K562 (cell line): Measurements from ENCODE around the gene TMEM38B. TPM values are rescaled to one million over a fixed set of nuclear protein-coding genes. Genes with fewer than 3 reads are reported as not detected.
A peak's percentile ranks its signal among the peaks of the same experiment; 100 is the strongest.

Source experiments
- ATAC-seq: fragments of 200-7000 bp; cut with Tn5 transposase; 3 replicates; pipeline ENCODE4 v1.9.1; 2020; ENCODE audit warnings: moderate library complexity
- BruUV-seq: library from RNA; stranded (reverse); fragments of 400-500 nt; replicated peaks from 2 replicates; lab custom pipeline; 2021; lab: Mats Ljungman, UMichigan
- CTCF ChIA-PET: fragments of 300-600 bp; formaldehyde crosslinking; extraction: SDS; loops from one replicate; lab custom pipeline; 2021; ENCODE audit warnings: low intra/inter-chr PET ratio; lab: Yijun Ruan, JAX
- POLR2A ChIA-PET: fragments of 300-600, 350-650 bp; sonication (Branson Sonifier 250); formaldehyde crosslinking; extraction: SDS; loops from one replicate; lab custom pipeline; 2021; ENCODE audit warnings: antibody characterized with exemption, inconsistent platforms; lab: Yijun Ruan, JAX
- DNase-seq, 4 experiments: peaks; one replicate each; pipeline versions ENCODE4 v3.0.0 to v3.0.0-alpha.2; 2011 to 2018; ENCODE audit warnings: low spot score in 3 of 4, mixed read lengths in 3 of 4; ENCODE audit errors: extremely low read depth in 1 of 4
- FAIRE-seq: peaks from 2 replicates; lab custom pipeline; 2011; peaks lifted over from hg19 to GRCh38; lab: Jason Lieb, UNC
- H2AFZ ChIP-seq: 2 replicates; pipeline ENCODE4 v1.6.0; 2011; ENCODE audit warnings: low read depth, low read length, control low read depth, inconsistent platforms
- H3K27ac ChIP-seq: fragments of 200-600 bp; 3 replicates; pipeline ENCODE4 v1.8.0; 2011; ENCODE audit warnings: low read depth, mild to moderate bottlenecking, control low read depth, inconsistent platforms, low read length, moderate library complexity, mixed read lengths; ENCODE audit errors: extremely low read depth
- H3K27me3 ChIP-seq, 2 experiments: fragments of 300-600 bp in 1 of 2; 2 replicates in 1 of 2; 3 replicates in 1 of 2; pipeline versions ENCODE4 v1.6.0 to v1.8.0; 2011; ENCODE audit warnings: inconsistent platforms in 2 of 2, low read length in 2 of 2, mild to moderate bottlenecking in 1 of 2, mixed read lengths in 1 of 2, moderate library complexity in 1 of 2; ENCODE audit not compliant: control insufficient read depth in 2 of 2, insufficient read depth in 2 of 2
- H3K36me3 ChIP-seq: fragments of 300-600 bp; 3 replicates; pipeline ENCODE4 v1.8.0; 2011; ENCODE audit warnings: mild to moderate bottlenecking, low read length, inconsistent platforms; ENCODE audit not compliant: control insufficient read depth, insufficient read depth
- H3K4me1 ChIP-seq, 2 experiments: fragments of 200-600 bp in 1 of 2; replicated peaks in 1 of 2; 2 replicates in 1 of 2; 3 replicates in 1 of 2; pipeline versions ENCODE4 v1.5.1 to v1.8.0; 2011; ENCODE audit warnings: inconsistent platforms in 2 of 2, low read length in 2 of 2, mild to moderate bottlenecking in 1 of 2, mixed read lengths in 1 of 2, moderate library complexity in 1 of 2; ENCODE audit not compliant: control insufficient read depth in 2 of 2, insufficient read depth in 2 of 2
- H3K4me2 ChIP-seq: 2 replicates; pipeline ENCODE4 v1.6.1; 2011; ENCODE audit warnings: low read length, control low read depth, inconsistent platforms, mixed read lengths; ENCODE audit not compliant: insufficient read depth
- H3K4me3 ChIP-seq: fragments of 200-600 bp; sonication (generic), shearing (Covaris generic); 2 replicates; pipeline ENCODE4 v1.5.1; 2016; ENCODE audit warnings: control low read depth, inconsistent platforms
- H3K79me2 ChIP-seq: fragments of 200-600 bp; 3 replicates; pipeline ENCODE4 v1.8.0; 2011; ENCODE audit warnings: low read length, inconsistent platforms; ENCODE audit not compliant: control insufficient read depth, insufficient read depth
- H3K9ac ChIP-seq, 2 experiments: 2 replicates each; pipeline versions ENCODE4 v1.6.0 to v1.6.1; 2011; ENCODE audit warnings: low read depth in 2 of 2, low read length in 2 of 2, control low read depth in 1 of 2, inconsistent platforms in 1 of 2, mild to moderate bottlenecking in 1 of 2, mixed read lengths in 1 of 2; ENCODE audit not compliant: insufficient read depth in 1 of 2
- H3K9me1 ChIP-seq: one replicate; pipeline ENCODE4 v1.6.0; 2011; ENCODE audit warnings: inconsistent platforms, mild to moderate bottlenecking, low read length, moderate library complexity; ENCODE audit not compliant: control insufficient read depth, insufficient read depth
- H3K9me3 ChIP-seq: replicated peaks from 2 replicates; pipeline ENCODE4 v1.5.1; 2011; ENCODE audit warnings: low read depth, low read length, inconsistent platforms; ENCODE audit not compliant: control insufficient read depth, insufficient read depth
- H4K20me1 ChIP-seq: replicated peaks from 2 replicates; pipeline ENCODE4 v1.6.1; 2011; ENCODE audit warnings: low read length, inconsistent platforms, mixed read lengths; ENCODE audit not compliant: control insufficient read depth, insufficient read depth
- C11orf30 ChIP-seq: fragments of 450-650 bp; IDR thresholded peaks from 2 replicates; pipeline ENCODE4 v1.6.1; 2016; ENCODE audit warnings: low read depth, mild to moderate bottlenecking
- ELF1 ChIP-seq: fragments of 200-800 bp; sonication (Bioruptor generic); IDR thresholded peaks from 2 replicates; pipeline ENCODE4 v1.6.1; 2016; ENCODE audit warnings: missing genetic modification characterization, missing compliant biosample characterization
- ELF2 ChIP-seq: fragments of 250-450 bp; sonication (Bioruptor Pico); IDR thresholded peaks from 2 replicates; pipeline ENCODE4 v1.5.0; 2021; ENCODE audit warnings: mild to moderate bottlenecking
- ESRRB ChIP-seq: fragments of 250-450 bp; sonication (Bioruptor Pico); IDR thresholded peaks from 2 replicates; pipeline ENCODE4 v1.5.0; 2020; ENCODE audit warnings: mild to moderate bottlenecking, moderate library complexity, borderline replicate concordance
- FOXM1 ChIP-seq, 2 experiments: fragments of 450-650 bp in 1 of 2; sonication (generic) in 1 of 2; formaldehyde crosslinking in 1 of 2; IDR thresholded peaks; 2 replicates each; pipeline versions ENCODE4 v1.6.1 to v1.9.0; 2017 to 2022; ENCODE audit warnings: low read depth in 2 of 2, mild to moderate bottlenecking in 2 of 2, missing genetic modification reagents in 1 of 2, moderate library complexity in 1 of 2
- GABPA ChIP-seq: fragments of 200-800 bp; sonication (Bioruptor generic); conservative IDR thresholded peaks from 2 replicates; pipeline ENCODE4 v1.6.1; 2016; ENCODE audit warnings: low read depth, missing genetic modification characterization, missing compliant biosample characterization
- GTF2F1 ChIP-seq: IDR thresholded peaks from 2 replicates; pipeline ENCODE4 v1.6.1; 2011; ENCODE audit warnings: low read depth, low read length, improper control_type of control experiment
- HCFC1 ChIP-seq: IDR thresholded peaks from 2 replicates; pipeline ENCODE4 v1.6.1; 2012; ENCODE audit warnings: low read depth, low read length, improper control_type of control experiment
- HMG20B ChIP-seq: fragments of 250-450 bp; sonication (Bioruptor Pico); IDR thresholded peaks from 2 replicates; pipeline ENCODE4 v1.5.0; 2021; ENCODE audit warnings: mild to moderate bottlenecking
- KAT7 ChIP-seq: sonication (generic); formaldehyde crosslinking; IDR thresholded peaks from 2 replicates; pipeline ENCODE4 v1.8.0; 2022; ENCODE audit warnings: missing genetic modification reagents, mild to moderate bottlenecking, borderline replicate concordance
- LEF1 ChIP-seq: fragments of 450-650 bp; IDR thresholded peaks from 2 replicates; pipeline ENCODE4 v1.6.1; 2016; ENCODE audit warnings: mild to moderate bottlenecking
- MAFG ChIP-seq: fragments of 450-650 bp; conservative IDR thresholded peaks from 2 replicates; pipeline ENCODE4 v1.6.1; 2016; ENCODE audit warnings: missing genetic modification characterization, missing compliant biosample characterization
- MEF2D ChIP-seq: conservative IDR thresholded peaks from 2 replicates; pipeline ENCODE4 v1.6.1; 2016; ENCODE audit warnings: low read depth, missing genetic modification characterization, missing compliant biosample characterization
- NCOA4 ChIP-seq: fragments of 450-650 bp; IDR thresholded peaks from 2 replicates; pipeline ENCODE4 v1.6.1; 2018; ENCODE audit warnings: mild to moderate bottlenecking; ENCODE audit not compliant: partially characterized antibody
- NFE2 ChIP-seq: IDR thresholded peaks from 2 replicates; pipeline ENCODE4 v1.6.1; 2014; ENCODE audit warnings: antibody characterized with exemption, low read depth
- NFRKB ChIP-seq: fragments of 450-650 bp; IDR thresholded peaks from 2 replicates; pipeline ENCODE4 v1.6.1; 2016; ENCODE audit warnings: low read depth
- RB1 ChIP-seq: fragments of 450-650 bp; IDR thresholded peaks from 2 replicates; pipeline ENCODE4 v1.6.1; 2017; ENCODE audit warnings: low read depth, mild to moderate bottlenecking
- ZBTB1 ChIP-seq: sonication (generic); formaldehyde crosslinking; IDR thresholded peaks from 2 replicates; pipeline ENCODE4 v1.8.1; 2023; ENCODE audit warnings: missing genetic modification reagents, low read depth, mild to moderate bottlenecking, borderline replicate concordance
- ZC3H8 ChIP-seq: fragments of 450-650 bp; IDR thresholded peaks from 2 replicates; pipeline ENCODE4 v1.6.1; 2017
- ZNF134 ChIP-seq: fragments of 250-450 bp; sonication (Bioruptor Pico); conservative IDR thresholded peaks from 2 replicates; pipeline ENCODE4 v1.4.0; 2020
- ZNF316 ChIP-seq: fragments of 450-650 bp; IDR thresholded peaks from 2 replicates; pipeline ENCODE4 v1.6.1; 2016
- WGBS: fragments of 100-300 bp; shearing (Covaris generic); methylation state at CpG from one replicate; pipeline ENCODE4 v1.1.6; 2016; ENCODE audit warnings: low coverage, mixed read lengths; ENCODE audit not compliant: insufficient coverage; ENCODE audit errors: missing lambda C conversion rate; 5-methylcytosine and 5-hydroxymethylcytosine counted together
- in situ Hi-C: fragments of 300-500 bp; cut with MboI; formaldehyde crosslinking; loops from 4 replicates; pipeline ENCODE4 v1.15.0; 2018; ENCODE audit warnings: inconsistent platforms, mixed read lengths
- intact Hi-C: fragments of 100-400 bp; cut with micrococcal nuclease; formaldehyde crosslinking; loops from 2 replicates; pipeline ENCODE4 v1.14.2; 2022
- polyA plus RNA-seq, 8 experiments: library from polyadenylated mRNA; depleted of rRNA in 4 of 8; stranded (reverse) in 5 of 8; unstranded in 3 of 8; fragments of >200 nt; fragmentation: Nextera tagmentation in 2 of 8; fragmentation: Illumina TruSeq in 1 of 8; extraction: Ambion mirVana in 2 of 8; extraction: Trizol in 1 of 8; gene quantifications; 2 replicates each; pipeline versions ENCODE4 v1.2.1 to v1.2.3, GENCODE V29; 2011 to 2014; ENCODE audit warnings: inconsistent platforms in 1 of 8, missing spikeins in 1 of 8
- total RNA-seq, 7 experiments: library from RNA; depleted of rRNA in 6 of 7; stranded (reverse); fragments of >200 nt in 6 of 7; fragmentation: Illumina TruSeq in 2 of 7; extraction: Trizol in 2 of 7; gene quantifications; 2 replicates each; pipeline versions ENCODE4 v1.2.1 to v1.2.3, GENCODE V29; 2011 to 2021; ENCODE audit warnings: low replicate concordance in 1 of 7
- TF ChIP-seq, protein P1 (sequence below), 2 experiments: fragments of 450-650 bp in 1 of 2; sonication (generic) in 1 of 2; formaldehyde crosslinking; conservative IDR thresholded peaks; 2 replicates each; pipeline versions ENCODE4 v1.4.0 to v1.8.1; 2020 to 2022; ENCODE audit warnings: mild to moderate bottlenecking in 1 of 2, missing genetic modification reagents in 1 of 2
- TF ChIP-seq, protein P2 (sequence below): sonication (generic); formaldehyde crosslinking; IDR thresholded peaks from 2 replicates; pipeline ENCODE4 v1.8.1; 2022; ENCODE audit warnings: missing genetic modification reagents

TMEM38B gene
- total and polyA plus RNA-seq, 9 of the 15 experiments (the other 6 are each of a cell fraction or from before 2014, with no cell fraction given) = 26.0 to 57.5 (median 38.5) TPM

DNA sequence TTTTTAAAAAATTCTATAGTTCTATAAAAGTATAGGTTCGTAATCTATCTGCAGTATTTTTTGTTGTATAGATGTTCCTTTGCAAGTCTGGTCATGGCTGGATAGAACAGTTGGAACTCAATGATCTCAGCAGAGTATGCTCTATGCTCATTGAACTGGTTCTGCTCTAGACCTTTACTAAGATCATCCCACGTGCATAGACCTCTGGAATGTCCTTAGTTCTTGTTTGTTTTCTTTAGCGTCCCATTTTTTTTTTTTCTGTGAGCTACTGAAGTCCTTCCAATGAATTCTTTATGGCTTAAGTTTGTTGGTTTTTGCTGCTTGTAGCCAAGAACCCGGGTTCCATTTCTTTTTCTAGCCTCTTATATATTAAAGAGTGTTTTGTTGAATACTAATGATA lies 3.5 kb downstream of the TMEM38B start (continued):
- TF ChIP-seq HCFC1 = no peak
- no peak for TF ChIP-seq MEF2D (tag)

DNA sequence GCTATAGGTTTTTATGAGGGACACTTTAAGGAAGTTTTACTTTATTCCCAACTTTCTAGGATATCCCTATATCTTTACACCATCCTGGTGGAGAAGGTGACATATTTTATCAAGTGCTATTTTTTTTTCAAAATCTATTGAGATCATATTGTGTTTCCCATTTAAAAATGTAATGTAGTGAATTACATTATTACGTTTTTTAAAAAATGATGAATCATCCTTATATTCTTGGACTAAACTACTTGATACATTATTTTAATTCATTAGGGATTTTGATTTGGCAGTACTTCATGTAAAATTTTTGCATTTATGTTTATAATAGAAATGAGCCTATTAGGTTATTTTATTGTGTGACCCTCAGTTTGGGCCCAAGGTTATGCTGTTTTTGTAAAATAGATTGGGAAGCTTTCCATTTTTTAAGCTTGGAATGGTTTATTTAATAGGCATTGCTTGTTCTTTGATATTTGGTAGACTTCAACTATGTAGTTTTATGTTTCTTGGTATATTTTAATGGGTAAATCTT lies 4.1 kb downstream of the TMEM38B start:
- H3K36me3 ChIP-seq = peaks cover 6% of the 10 kb centered on the region; the same call in 1 of the 3 replicates
- ChIA-PET CTCF (interaction anchor here (0.6 kb wide), 1 partner anchor 267 kb away, joined by 3 read pairs; no protein-coding TSS in a partner anchor), POLR2A (interaction anchor here (0.6 kb wide), 2 partner anchors 42 to 65 kb away, joined by 3 read pairs; no protein-coding TSS in a partner anchor)
- H4K20me1 ChIP-seq = peaks cover 6% of the 10 kb centered on the region; the same call in 1 of the 2 replicates
- no peaks in the 10 kb centered on the region for H3K9me1 ChIP-seq
- H3K9ac ChIP-seq = peak overlapping the region in 1 of 2 experiments; percentile 59; a peak in 1 of 4 replicates
- H3K4me1 ChIP-seq = peaks cover 8 to 33% of the 10 kb centered on the region in 2 experiments; a peak in 4 of 5 replicates
- TF ChIP-seq, protein P1, sequence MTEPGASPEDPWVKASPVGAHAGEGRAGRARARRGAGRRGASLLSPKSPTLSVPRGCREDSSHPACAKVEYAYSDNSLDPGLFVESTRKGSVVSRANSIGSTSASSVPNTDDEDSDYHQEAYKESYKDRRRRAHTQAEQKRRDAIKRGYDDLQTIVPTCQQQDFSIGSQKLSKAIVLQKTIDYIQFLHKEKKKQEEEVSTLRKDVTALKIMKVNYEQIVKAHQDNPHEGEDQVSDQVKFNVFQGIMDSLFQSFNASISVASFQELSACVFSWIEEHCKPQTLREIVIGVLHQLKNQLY (CRISPR knock-in tag; conservative IDR thresholded peaks at IDR 0.05) = no peak
- TF ChIP-seq GABPA (tag) (no peak), RB1 (no peak), ZC3H8 (no peak), FOXM1 (IDR thresholded peaks at IDR 0.05; ENCODE audit: low read depth) (no peak), FOXM1 (CRISPR knock-in tag; IDR thresholded peaks at IDR 0.05; ENCODE audit: low read depth) (no peak), NFE2 (peak; percentile 38; the same call in 1 of the 2 replicates), ELF2 (no peak), GTF2F1 (no peak), ZBTB1 (CRISPR knock-in tag) (no peak), ESRRB (CRISPR knock-in tag) (no peak), LEF1 (no peak), HMG20B (CRISPR knock-in tag) (no peak), MAFG (peak; percentile 68), KAT7 (CRISPR knock-in tag) (no peak), NCOA4 (no peak), ELF1 (tag) (0 out of 2 replicates have a peak, but pooled peaks have one; percentile 23), C11orf30 (peak; percentile 73), ZNF316 (peak; percentile 89), NFRKB (no peak), ZNF134 (CRISPR knock-in tag) (no peak)
- TF ChIP-seq, protein P2, sequence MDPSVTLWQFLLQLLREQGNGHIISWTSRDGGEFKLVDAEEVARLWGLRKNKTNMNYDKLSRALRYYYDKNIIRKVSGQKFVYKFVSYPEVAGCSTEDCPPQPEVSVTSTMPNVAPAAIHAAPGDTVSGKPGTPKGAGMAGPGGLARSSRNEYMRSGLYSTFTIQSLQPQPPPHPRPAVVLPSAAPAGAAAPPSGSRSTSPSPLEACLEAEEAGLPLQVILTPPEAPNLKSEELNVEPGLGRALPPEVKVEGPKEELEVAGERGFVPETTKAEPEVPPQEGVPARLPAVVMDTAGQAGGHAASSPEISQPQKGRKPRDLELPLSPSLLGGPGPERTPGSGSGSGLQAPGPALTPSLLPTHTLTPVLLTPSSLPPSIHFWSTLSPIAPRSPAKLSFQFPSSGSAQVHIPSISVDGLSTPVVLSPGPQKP (CRISPR knock-in tag) = no peak
- no peak overlapping the region for H3K4me3 ChIP-seq
- H3K4me2 ChIP-seq = no peak overlapping the region
- H3K79me2 ChIP-seq = peaks cover 85% of the 10 kb centered on the region
- no peak for DNase-seq
- WGBS = 22% methylated on average over 1 of the region's 1 CpG
- no peaks in the 10 kb centered on the region for H3K9me3 ChIP-seq
- BruUV-seq = no TSS peak
- intact Hi-C loops (no loop called here), in situ Hi-C loops (no loop called here)
- no peak for ATAC-seq
- FAIRE-seq = no peak
- no peak overlapping the region for H2AFZ ChIP-seq
- H3K27ac ChIP-seq = peak overlapping the region; percentile 51; the same call in 2 of the 3 replicates
- H3K27me3 ChIP-seq = no peaks in the 10 kb centered on the region
